ENCODE measurements around the gene PLCXD1.

The PLCXD1 gene

GRCh38 chrX:334331-334891 is 53.2 kb downstream of the PLCXD1 start:
- DNase-seq (ENCODE audit: extremely low read depth, low read depth) = no peak
- TF ChIP-seq CTCF (IDR thresholded peaks at IDR 0.05; ENCODE audit: low read depth, low read length) = no peak

DNA sequence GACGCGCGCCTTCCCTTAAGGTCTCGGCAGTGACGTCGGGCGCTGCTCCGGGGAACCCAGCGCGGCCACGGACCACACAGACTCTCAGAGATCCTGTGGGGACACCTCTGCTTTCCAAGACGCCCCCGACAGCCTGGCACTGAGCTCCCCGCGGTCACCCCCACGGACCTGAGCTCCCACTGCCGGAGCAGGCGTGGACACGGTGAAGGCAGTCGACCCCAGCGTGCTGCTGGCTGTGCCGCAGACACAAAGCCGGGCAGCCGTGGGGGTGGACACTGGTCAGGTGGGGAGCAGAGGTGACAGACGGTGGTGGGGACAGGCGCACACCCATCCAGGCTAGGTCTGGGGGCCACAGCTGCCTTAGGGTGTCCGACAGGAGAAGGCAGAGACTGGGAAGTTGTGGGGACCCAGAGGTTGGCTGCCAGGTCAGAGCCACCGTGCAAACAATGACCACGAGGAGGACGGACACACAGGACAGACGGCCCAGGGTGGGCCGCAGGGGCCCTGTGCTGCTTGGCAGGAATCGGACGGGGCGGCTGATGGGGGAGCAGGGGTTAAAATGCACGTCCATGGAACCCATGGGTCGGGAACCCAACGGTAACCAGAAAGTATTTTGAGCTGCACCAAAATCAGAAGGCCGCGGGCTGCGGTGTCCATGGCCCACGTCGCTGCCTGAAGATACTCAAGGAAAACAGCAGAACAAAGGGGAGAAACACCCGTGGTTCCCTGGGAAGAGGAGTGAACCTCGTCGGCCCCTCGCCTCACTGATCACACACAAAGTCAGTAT is 54.0 kb downstream of the PLCXD1 start:
- no peak for DNase-seq (ENCODE audit: extremely low read depth, low read depth)
- TF ChIP-seq CTCF (IDR thresholded peaks at IDR 0.05; ENCODE audit: low read depth, low read length) = no peak

GRCh38 chrX:335758-336155 is 54.6 kb downstream of the PLCXD1 start:
- no peak for TF ChIP-seq CTCF (IDR thresholded peaks at IDR 0.05; ENCODE audit: low read depth, low read length)
- DNase-seq (ENCODE audit: extremely low read depth, low read depth) = no peak

- DNase-seq (ENCODE audit: extremely low read depth, low read depth) = no peak
- TF ChIP-seq CTCF (IDR thresholded peaks at IDR 0.05; ENCODE audit: low read depth, low read length) = no peak
These were observed 55.0 kb downstream of the PLCXD1 start for GRCh38 chrX:336227-336626.

DNA sequence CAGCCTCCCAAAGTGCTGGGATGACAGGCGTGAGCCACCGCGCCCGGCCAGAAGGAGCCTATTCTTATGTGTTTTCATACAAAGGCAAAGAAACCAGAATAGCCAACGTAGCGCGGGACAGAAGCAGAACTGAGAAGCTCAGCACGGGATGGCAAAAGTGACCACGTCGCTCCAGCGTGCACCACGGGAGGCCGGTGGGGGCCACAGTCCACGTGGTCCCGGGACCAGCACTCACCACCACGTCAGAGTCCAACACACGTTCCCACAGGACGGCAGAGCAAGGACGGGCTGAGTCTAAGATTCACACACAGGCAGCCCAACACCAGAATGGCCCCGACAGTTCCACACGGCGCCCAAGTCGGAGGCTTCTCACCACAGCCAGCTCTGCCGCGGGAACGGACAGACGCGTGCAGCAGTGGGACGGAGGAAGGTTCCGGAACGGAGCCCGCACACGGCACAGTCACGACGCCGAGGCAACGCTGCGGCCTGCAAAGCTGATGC is 56.2 kb downstream of the PLCXD1 start:
- TF ChIP-seq CTCF (IDR thresholded peaks at IDR 0.05; ENCODE audit: low read depth, low read length) = no peak
- no peak for DNase-seq (ENCODE audit: extremely low read depth, low read depth)

GRCh38 chrX:338281-338835 is 57.2 kb downstream of the PLCXD1 start:
- no peak for DNase-seq (ENCODE audit: extremely low read depth, low read depth)

More at GRCh38 chrX:338281-338835, 57.2 kb downstream of the PLCXD1 start:
- TF ChIP-seq CTCF (IDR thresholded peaks at IDR 0.05; ENCODE audit: low read depth, low read length) = no peak
